ENCODE measurements around the gene ZDHHC4. TPM values are rescaled to one million over a fixed set of nuclear protein-coding genes. Genes with fewer than 3 reads are reported as not detected.
A peak's percentile ranks its signal among the peaks of the same experiment; 100 is the strongest.

ZDHHC4 gene
- polyA plus RNA-seq, 1 of the 3 experiments (the other 2 are of a cell fraction), result 169 TPM

DNA sequence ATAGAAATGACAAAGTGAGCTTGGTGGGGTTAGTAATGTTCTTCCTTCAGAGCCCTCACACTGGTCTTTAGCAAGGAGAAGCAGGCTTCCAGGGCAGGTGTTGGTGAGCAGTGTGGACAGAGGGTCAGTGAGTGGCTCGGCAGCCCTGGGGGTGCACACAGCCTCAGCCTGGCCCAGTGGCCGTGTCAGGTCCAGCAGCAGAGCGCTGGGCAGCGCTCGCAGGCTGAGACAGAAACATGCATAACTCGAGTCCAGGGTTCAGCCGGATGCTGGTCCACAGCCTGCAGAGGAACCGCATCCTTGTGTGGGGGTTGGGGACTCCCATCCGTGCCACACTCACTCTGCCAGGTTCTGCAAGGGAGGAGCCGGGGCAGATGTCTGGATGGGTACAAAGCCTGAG, 27.2 kb downstream of the ZDHHC4 start:
- Histone ChIP-seq H3F3A (replicated peaks; ENCODE audit: insufficient read depth) (no peaks in the 10 kb centered on the region), H3K27me3 (ENCODE audit: insufficient read depth) (no peaks in the 10 kb centered on the region), H3K4me3 (ENCODE audit: low read depth in 2 of 2, low read length in 1 of 2) (no peak overlapping the region), H2AFZ (ENCODE audit: low read depth) (no peak overlapping the region), H3K9me2 (no peaks in the 10 kb centered on the region), H3K9ac (no peak overlapping the region), H3K4me2 (no peak overlapping the region), H3K79me2 (ENCODE audit: insufficient read depth) (no peaks in the 10 kb centered on the region), H3K36me3 (replicated peaks in 1 of 2; ENCODE audit: control insufficient read depth in 1 of 2, insufficient read depth in 2 of 2, low read length in 1 of 2) (peaks cover 16 to 33% of the 10 kb centered on the region in 2 experiments), H3K27ac (ENCODE audit: low read depth in 2 of 2, low read length in 1 of 2) (no peak overlapping the region), H4K20me1 (ENCODE audit: insufficient read depth) (no peaks in the 10 kb centered on the region; the same call in 1 of the 2 replicates), H3K4me1 (ENCODE audit: control insufficient read depth in 1 of 2, insufficient read depth in 2 of 2, low read depth in 1 of 2, low read length in 1 of 2) (no peaks in the 10 kb centered on the region), H3K9me3 (no peaks in the 10 kb centered on the region)
- CTCF ChIA-PET, result interaction anchor here (0.6 to 1.4 kb wide), 3 partner anchors 13 to 89 kb away, joined by 3 read pairs; partner anchors contain the start of gene ZNF316
- POLR2A ChIA-PET, result no interaction called here
- WGBS (ENCODE audit: low lambda C conversion rate), result 81% methylated on average over 8 of the region's 10 CpGs
- peak; percentile 36 for DNase-seq
- TF ChIP-seq POLR2AphosphoS5 (IDR thresholded peaks at IDR 0.05; ENCODE audit: low read depth, low read length) (no peak), GABPA (IDR thresholded peaks at IDR 0.05; ENCODE audit: low read depth) (no peak), MXI1 (IDR thresholded peaks at IDR 0.05; ENCODE audit: low read depth, low read length) (no peak), FOSL2 (IDR thresholded peaks at IDR 0.05; ENCODE audit: borderline replicate concordance, low read depth) (no peak), RCOR1 (IDR thresholded peaks at IDR 0.05; ENCODE audit: low read length) (no peak)

DNA sequence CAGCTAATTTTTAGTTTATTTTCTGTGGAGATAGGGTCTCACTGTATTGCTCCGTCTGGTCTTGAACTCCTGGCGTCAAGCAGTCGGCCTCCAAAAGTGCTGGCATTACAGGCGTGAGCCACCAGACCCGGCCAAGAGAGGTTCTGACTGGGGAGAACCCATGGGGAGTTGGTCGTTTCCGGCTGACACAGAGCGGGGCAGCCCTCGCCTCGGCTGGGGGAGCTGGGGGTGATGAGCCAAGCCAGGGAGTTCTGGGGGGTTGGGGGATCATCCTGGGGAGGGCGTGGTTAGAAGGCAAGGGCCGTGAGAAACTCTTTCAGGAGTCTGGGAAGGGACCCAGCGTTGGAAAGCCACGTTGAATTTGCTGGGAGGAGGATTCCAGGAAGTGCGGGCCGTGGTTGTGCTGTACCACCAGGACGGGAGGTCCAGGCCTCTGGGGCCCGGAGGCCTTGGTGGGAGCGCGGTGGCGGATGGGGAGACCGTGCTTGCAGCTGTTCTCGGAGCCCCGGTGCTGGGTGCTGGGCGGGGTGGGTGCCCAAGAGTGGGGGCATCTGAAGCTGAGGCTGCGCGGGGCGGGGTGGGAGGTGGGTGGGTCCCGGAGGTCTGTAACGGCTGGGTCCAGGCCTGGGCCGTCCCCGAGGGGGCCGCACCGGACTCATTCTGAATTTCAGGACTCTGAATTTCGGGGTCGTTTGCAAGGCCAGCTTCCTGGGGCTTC, 29.8 kb downstream of the ZDHHC4 start:
- Histone ChIP-seq H3K9me2 (no peaks in the 10 kb centered on the region), H3K4me2 (no peak overlapping the region), H3K36me3 (replicated peaks in 1 of 2; ENCODE audit: control insufficient read depth in 1 of 2, insufficient read depth in 2 of 2, low read length in 1 of 2) (peaks cover 15 to 21% of the 10 kb centered on the region in 2 experiments), H3K9me3 (no peaks in the 10 kb centered on the region), H3K4me1 (ENCODE audit: control insufficient read depth in 1 of 2, insufficient read depth in 2 of 2, low read depth in 1 of 2, low read length in 1 of 2) (no peaks in the 10 kb centered on the region), H3K9ac (no peak overlapping the region), H3K27ac (ENCODE audit: low read depth in 2 of 2, low read length in 1 of 2) (no peak overlapping the region), H3F3A (replicated peaks; ENCODE audit: insufficient read depth) (peaks cover 4% of the 10 kb centered on the region), H3K4me3 (ENCODE audit: low read depth in 2 of 2, low read length in 1 of 2) (no peak overlapping the region), H4K20me1 (ENCODE audit: insufficient read depth) (no peaks in the 10 kb centered on the region; the same call in 1 of the 2 replicates), H3K79me2 (ENCODE audit: insufficient read depth) (no peaks in the 10 kb centered on the region), H2AFZ (ENCODE audit: low read depth) (no peak overlapping the region), H3K27me3 (ENCODE audit: insufficient read depth) (no peaks in the 10 kb centered on the region)
- ChIA-PET POLR2A (no interaction called here), CTCF (interaction anchor here (0.9 to 2.6 kb wide), 4 partner anchors 17 to 91 kb away, joined by 3 to 15 read pairs (median 4); partner anchors contain the start of gene INTS15)
- TF ChIP-seq MEF2A (IDR thresholded peaks at IDR 0.05; ENCODE audit: borderline replicate concordance, low read depth), result no peak
- TF ChIP-seq SIN3A (IDR thresholded peaks at IDR 0.05; ENCODE audit: borderline replicate concordance, low read depth, low read length), result no peak
- TF ChIP-seq YY1 (IDR thresholded peaks at IDR 0.05; ENCODE audit: low read depth), result no peak
- no peak for TF ChIP-seq FOSL2 (IDR thresholded peaks at IDR 0.05; ENCODE audit: borderline replicate concordance, low read depth)
- TF ChIP-seq FOXM1 (IDR thresholded peaks at IDR 0.05; ENCODE audit: low read depth), result no peak
- TF ChIP-seq POLR2AphosphoS5 (IDR thresholded peaks at IDR 0.05; ENCODE audit: low read depth, low read length), result no peak
- TF ChIP-seq, protein P1, sequence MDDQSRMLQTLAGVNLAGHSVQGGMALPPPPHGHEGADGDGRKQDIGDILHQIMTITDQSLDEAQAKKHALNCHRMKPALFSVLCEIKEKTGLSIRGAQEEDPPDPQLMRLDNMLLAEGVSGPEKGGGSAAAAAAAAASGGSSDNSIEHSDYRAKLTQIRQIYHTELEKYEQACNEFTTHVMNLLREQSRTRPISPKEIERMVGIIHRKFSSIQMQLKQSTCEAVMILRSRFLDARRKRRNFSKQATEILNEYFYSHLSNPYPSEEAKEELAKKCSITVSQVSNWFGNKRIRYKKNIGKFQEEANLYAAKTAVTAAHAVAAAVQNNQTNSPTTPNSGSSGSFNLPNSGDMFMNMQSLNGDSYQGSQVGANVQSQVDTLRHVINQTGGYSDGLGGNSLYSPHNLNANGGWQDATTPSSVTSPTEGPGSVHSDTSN (IDR thresholded peaks at IDR 0.05), result no peak
- no peak for TF ChIP-seq CHD2 (IDR thresholded peaks at IDR 0.05; ENCODE audit: low read length, partially characterized antibody)
- no peak for TF ChIP-seq TAF1 (IDR thresholded peaks at IDR 0.05; ENCODE audit: borderline replicate concordance, low read depth, low read length)
- TF ChIP-seq, protein P2, sequence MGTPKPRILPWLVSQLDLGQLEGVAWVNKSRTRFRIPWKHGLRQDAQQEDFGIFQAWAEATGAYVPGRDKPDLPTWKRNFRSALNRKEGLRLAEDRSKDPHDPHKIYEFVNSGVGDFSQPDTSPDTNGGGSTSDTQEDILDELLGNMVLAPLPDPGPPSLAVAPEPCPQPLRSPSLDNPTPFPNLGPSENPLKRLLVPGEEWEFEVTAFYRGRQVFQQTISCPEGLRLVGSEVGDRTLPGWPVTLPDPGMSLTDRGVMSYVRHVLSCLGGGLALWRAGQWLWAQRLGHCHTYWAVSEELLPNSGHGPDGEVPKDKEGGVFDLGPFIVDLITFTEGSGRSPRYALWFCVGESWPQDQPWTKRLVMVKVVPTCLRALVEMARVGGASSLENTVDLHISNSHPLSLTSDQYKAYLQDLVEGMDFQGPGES (IDR thresholded peaks at IDR 0.05; ENCODE audit: low read depth, low read length), result no peak
- TF ChIP-seq EZH2phosphoT487 (IDR thresholded peaks at IDR 0.05; ENCODE audit: borderline replicate concordance, low read depth), result no peak
- no peak for TF ChIP-seq SMC3 (IDR thresholded peaks at IDR 0.05; ENCODE audit: low read depth, low read length)
- TF ChIP-seq MXI1 (IDR thresholded peaks at IDR 0.05; ENCODE audit: low read depth, low read length), result no peak
- TF ChIP-seq, protein P3, sequence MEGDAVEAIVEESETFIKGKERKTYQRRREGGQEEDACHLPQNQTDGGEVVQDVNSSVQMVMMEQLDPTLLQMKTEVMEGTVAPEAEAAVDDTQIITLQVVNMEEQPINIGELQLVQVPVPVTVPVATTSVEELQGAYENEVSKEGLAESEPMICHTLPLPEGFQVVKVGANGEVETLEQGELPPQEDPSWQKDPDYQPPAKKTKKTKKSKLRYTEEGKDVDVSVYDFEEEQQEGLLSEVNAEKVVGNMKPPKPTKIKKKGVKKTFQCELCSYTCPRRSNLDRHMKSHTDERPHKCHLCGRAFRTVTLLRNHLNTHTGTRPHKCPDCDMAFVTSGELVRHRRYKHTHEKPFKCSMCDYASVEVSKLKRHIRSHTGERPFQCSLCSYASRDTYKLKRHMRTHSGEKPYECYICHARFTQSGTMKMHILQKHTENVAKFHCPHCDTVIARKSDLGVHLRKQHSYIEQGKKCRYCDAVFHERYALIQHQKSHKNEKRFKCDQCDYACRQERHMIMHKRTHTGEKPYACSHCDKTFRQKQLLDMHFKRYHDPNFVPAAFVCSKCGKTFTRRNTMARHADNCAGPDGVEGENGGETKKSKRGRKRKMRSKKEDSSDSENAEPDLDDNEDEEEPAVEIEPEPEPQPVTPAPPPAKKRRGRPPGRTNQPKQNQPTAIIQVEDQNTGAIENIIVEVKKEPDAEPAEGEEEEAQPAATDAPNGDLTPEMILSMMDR (IDR thresholded peaks at IDR 0.05), result no peak
- WGBS (ENCODE audit: low lambda C conversion rate), result 94% methylated on average over 36 of the region's 36 CpGs
- DNase-seq, result peak; percentile 36
